A549 (cell line): ENCODE measurements around the gene APBB2.

Experiments
- HDAC2 ChIP-seq: fragments of 200-600 bp; sonication (generic); IDR thresholded peaks from 2 replicates; pipeline ENCODE4 v1.6.1; 2016
- JUN ChIP-seq, 2 experiments: fragments of >200 bp; sonication (Bioruptor Twin); formaldehyde crosslinking; IDR thresholded peaks; 2 replicates in 1 of 2; 3 replicates in 1 of 2; pipeline ENCODE4 v1.6.1; 2016 to 2017
- POLR2AphosphoS2 ChIP-seq: conservative IDR thresholded peaks from 2 replicates; pipeline ENCODE4 v1.6.1; 2012; ENCODE audit warnings: low read length, improper control_type of control experiment, inconsistent platforms
- ZFP36 ChIP-seq: fragments of 450-650 bp; IDR thresholded peaks from 2 replicates; pipeline ENCODE4 v1.6.1; 2014; ENCODE audit warnings: borderline replicate concordance; ENCODE audit not compliant: partially characterized antibody
- TF ChIP-seq, protein P1 (sequence below): fragments of >200 bp; sonication (Bioruptor Twin); formaldehyde crosslinking; IDR thresholded peaks from 3 replicates; pipeline ENCODE4 v1.5.1; 2016

DNA sequence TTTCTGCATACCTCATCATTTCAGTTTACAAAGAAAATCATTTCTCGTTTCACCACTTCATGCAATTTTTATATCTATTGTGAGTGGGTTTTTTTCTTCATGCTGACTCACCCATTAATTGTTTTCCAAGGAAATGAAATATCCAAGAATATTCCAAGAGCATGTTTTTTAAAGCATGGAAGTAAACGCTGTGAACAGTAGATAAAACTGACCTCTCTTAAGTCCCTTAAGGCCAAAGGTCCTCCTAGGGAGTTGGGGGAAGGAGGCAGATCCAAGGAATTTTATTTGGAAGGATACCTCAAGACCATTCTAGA lies 2.6 kb upstream of the APBB2 start:
- TF ChIP-seq HDAC2 (no peak), POLR2AphosphoS2 (no peak), JUN (IDR thresholded peaks at IDR 0.05) (no peak), ZFP36 (no peak)
- TF ChIP-seq, protein P1, sequence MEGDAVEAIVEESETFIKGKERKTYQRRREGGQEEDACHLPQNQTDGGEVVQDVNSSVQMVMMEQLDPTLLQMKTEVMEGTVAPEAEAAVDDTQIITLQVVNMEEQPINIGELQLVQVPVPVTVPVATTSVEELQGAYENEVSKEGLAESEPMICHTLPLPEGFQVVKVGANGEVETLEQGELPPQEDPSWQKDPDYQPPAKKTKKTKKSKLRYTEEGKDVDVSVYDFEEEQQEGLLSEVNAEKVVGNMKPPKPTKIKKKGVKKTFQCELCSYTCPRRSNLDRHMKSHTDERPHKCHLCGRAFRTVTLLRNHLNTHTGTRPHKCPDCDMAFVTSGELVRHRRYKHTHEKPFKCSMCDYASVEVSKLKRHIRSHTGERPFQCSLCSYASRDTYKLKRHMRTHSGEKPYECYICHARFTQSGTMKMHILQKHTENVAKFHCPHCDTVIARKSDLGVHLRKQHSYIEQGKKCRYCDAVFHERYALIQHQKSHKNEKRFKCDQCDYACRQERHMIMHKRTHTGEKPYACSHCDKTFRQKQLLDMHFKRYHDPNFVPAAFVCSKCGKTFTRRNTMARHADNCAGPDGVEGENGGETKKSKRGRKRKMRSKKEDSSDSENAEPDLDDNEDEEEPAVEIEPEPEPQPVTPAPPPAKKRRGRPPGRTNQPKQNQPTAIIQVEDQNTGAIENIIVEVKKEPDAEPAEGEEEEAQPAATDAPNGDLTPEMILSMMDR = no peak
